ENCODE data around the gene NR2E1.

DNA sequence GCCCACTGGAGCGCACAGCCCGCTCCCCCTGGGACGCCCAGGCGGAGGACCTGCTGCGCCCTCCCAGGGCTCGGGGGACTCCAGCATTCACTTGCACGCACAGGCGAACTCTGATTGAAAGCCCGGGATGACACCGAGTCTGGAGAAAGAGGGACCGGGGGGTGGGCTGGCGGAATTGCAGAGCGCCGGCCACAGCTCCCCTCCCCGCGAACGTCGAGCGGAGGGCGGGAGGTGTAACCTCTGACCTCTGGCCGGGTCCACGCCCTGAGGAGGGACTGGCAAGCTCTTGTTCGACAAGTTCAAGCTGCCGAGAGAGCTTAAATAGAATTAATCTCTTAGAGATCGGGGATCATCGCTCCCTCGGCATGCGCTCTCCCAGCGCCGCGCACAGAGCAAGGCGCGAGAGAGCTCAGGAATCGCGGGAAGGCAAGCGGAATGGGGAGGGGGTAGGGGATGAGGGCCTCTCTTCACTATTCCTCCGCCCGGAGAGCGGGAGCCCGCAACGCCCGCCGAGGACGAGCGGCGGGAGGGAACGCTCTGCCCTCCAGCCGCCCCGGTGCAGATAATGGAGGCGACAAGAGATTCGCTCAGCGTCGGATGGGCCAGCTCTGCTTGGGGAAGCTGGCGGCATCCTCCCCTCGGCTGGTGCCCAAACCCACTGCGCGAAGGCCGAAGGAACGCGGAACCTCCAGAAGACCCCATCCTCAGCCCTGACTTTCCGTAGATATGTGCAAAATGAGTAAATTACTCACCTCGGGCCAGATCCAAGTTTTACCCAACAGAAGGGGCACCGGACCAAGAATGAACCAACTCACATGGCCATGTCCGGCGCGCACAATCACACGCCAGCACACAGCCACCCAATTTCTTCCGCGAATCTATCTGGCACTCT, 761 bp upstream of the NR2E1 start:
- TF ChIP-seq EZH2 (IDR thresholded peaks at IDR 0.05) (no peak), POLR2AphosphoS5 (IDR thresholded peaks at IDR 0.05; ENCODE audit: borderline replicate concordance, low read depth, low read length) (no peak), FOXP2 (optimal IDR thresholded peaks at IDR 0.05; ENCODE audit: control extremely low read depth, extremely low read length, insufficient read depth) (no peak)

All from SK-N-MC (cell line).